GM10266 (cell line): ENCODE measurements around the gene NBAS.

Experiments used
- DNase-seq: peaks from one replicate; pipeline ENCODE4 v3.0.0; 2012; ENCODE audit errors: extremely low spot score
- CTCF ChIP-seq: IDR thresholded peaks from 2 replicates; pipeline ENCODE4 v1.5.1; 2012; ENCODE audit warnings: mild to moderate bottlenecking, low read depth; ENCODE audit not compliant: control insufficient read depth, insufficient read depth; ENCODE audit errors: missing control alignments

Gene NBAS

GRCh38 chr2:15160201-15160991 lies 400.7 kb downstream of the NBAS start:
- no peak for DNase-seq
- TF ChIP-seq CTCF, result peak; percentile 10

DNA sequence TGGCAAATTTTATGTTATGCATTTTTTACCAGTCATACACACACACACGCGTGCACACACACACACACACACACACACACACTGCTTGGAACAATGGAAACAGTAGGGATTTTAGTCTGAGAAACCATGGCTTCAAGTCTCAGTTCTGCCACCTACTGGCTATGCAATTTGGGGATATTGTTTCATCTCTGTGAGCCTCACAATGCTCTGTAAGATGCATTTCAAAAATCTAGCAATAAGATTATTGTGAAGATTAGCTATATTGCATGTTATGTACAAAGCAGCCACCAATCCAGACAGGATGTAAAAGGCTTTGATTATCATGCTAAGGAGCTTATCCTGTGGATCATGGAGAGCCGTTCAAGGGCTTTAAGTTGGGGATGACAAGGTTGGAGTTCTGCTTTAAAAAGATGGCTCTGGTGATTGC lies 401.4 kb downstream of the NBAS start:
- DNase-seq, result no peak

GRCh38 chr2:15159206-15159605 lies 401.9 kb downstream of the NBAS start:
- no peak for DNase-seq
- no peak for TF ChIP-seq CTCF

More for the DNA sequence above, 401.4 kb downstream of the NBAS start:
- TF ChIP-seq CTCF, result peak; percentile 57

- no peak for DNase-seq
- TF ChIP-seq CTCF, result no peak
Measured at GRCh38 chr2:15158532-15158931, 402.6 kb downstream of the NBAS start.

- no peak for DNase-seq
- TF ChIP-seq CTCF, result no peak
Measured at GRCh38 chr2:15158100-15158499, 403.0 kb downstream of the NBAS start.

DNA sequence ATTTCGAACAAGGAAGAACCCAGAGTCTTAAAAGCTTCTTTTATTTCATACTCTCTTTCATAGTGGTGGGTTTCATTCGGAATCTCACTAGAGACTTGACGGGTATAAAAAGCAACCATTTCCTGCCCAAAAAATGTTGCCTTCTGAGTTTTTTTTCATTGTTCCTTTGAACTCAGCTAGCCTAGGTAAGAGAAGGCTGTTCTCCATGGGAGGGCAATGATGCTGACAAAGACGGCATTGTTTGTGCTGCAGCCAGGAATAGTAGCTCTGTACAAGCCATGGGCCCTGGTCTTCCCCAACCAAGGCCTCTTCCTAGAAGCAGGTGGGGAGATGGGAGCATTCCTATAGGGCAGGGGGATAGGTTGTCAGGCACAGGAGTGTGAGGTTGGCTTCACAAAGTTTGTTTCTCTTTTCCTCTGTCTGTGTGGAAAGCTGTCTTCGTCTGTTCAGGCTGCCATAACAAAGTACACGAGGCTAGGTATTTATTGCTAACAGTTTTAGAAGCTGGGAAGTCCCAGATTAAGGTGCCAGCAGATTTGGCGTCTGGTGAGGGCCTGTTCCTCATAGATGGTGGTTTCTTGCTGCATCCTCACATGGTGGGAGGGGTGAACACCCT lies 405.1 kb downstream of the NBAS start:
- no peak for TF ChIP-seq CTCF
- DNase-seq, result no peak

GRCh38 chr2:15154297-15154696 lies 406.8 kb downstream of the NBAS start:
- TF ChIP-seq CTCF, result no peak
- DNase-seq, result no peak
